CD4-positive, alpha-beta T cell (primary cell): Measurements from ENCODE around the gene HSD17B1. TPM values are rescaled to one million over a fixed set of nuclear protein-coding genes. Genes with fewer than 3 reads are reported as not detected.
A peak's percentile ranks its signal among the peaks of the same experiment; 100 is the strongest.

Source experiments
- ATAC-seq: fragments of 200-7000 bp; cut with Tn5 transposase; one replicate; pipeline ENCODE4 v1.10.0; 2022; ENCODE audit warnings: mild to moderate bottlenecking; ENCODE audit not compliant: poor library complexity
- CTCF ChIA-PET: fragments of 350-600 bp; sonication (Branson Sonifier 250); formaldehyde crosslinking; loops from one replicate; lab custom pipeline; 2021; ENCODE audit warnings: antibody characterized with exemption, inconsistent platforms; lab: Charles Lee
- POLR2A ChIA-PET: fragments of 350-600 bp; sonication (Branson Sonifier 250); formaldehyde crosslinking; loops from one replicate; lab custom pipeline; 2021; ENCODE audit warnings: antibody characterized with exemption, inconsistent platforms; lab: Charles Lee
- DNase-seq, 14 experiments: peaks; one replicate each; pipeline ENCODE4 v3.0.0-alpha.2; 2013 to 2020; ENCODE audit warnings: mixed read lengths in 2 of 14
- H3K27ac ChIP-seq, 2 donors: one replicate each; pipeline versions ENCODE4 v1.5.1 to v1.7.0; 2013; ENCODE audit warnings: low read length in 2 of 2, low read depth in 1 of 2, mild to moderate bottlenecking in 1 of 2
- H3K27me3 ChIP-seq, 2 experiments: 1 replicate in 1 of 2; 2 replicates in 1 of 2; pipeline versions ENCODE4 v1.6.1 to v1.7.0; 2013; ENCODE audit warnings: low read length in 2 of 2, control low read depth in 1 of 2, mild to moderate bottlenecking in 1 of 2, moderate library complexity in 1 of 2; ENCODE audit not compliant: insufficient read depth in 2 of 2, control insufficient read depth in 1 of 2
- H3K36me3 ChIP-seq: one replicate; pipeline ENCODE4 v1.6.1; 2013; ENCODE audit warnings: low read length, control low read depth; ENCODE audit not compliant: insufficient read depth
- H3K4me1 ChIP-seq: one replicate; pipeline ENCODE4 v1.6.1; 2013; ENCODE audit warnings: low read length, control low read depth; ENCODE audit not compliant: insufficient read depth
- H3K4me3 ChIP-seq: one replicate; pipeline ENCODE4 v1.5.1; 2013; ENCODE audit warnings: mild to moderate bottlenecking, low read length, moderate library complexity
- H3K9me3 ChIP-seq, 2 experiments: 1 replicate in 1 of 2; 2 replicates in 1 of 2; pipeline versions ENCODE4 v1.6.1 to v1.7.0; 2013; ENCODE audit warnings: low read length in 2 of 2, mild to moderate bottlenecking in 2 of 2, control low read depth in 1 of 2, moderate library complexity in 1 of 2; ENCODE audit not compliant: control insufficient read depth in 1 of 2, insufficient read depth in 1 of 2
- H3K27ac Mint-ChIP-seq: one replicate; pipeline ENCODE4 v1.8.0; 2020; ENCODE audit warnings: mixed read lengths
- H3K27me3 Mint-ChIP-seq: one replicate; pipeline ENCODE4 v1.8.0; 2021; ENCODE audit warnings: mixed read lengths
- H3K36me3 Mint-ChIP-seq: one replicate; pipeline ENCODE4 v1.8.0; 2021; ENCODE audit warnings: low read depth, mixed read lengths
- H3K4me1 Mint-ChIP-seq: one replicate; pipeline ENCODE4 v1.8.0; 2021; ENCODE audit warnings: low read depth, mixed read lengths
- H3K4me3 Mint-ChIP-seq: one replicate; pipeline ENCODE4 v1.8.0; 2020; ENCODE audit warnings: mild to moderate bottlenecking, mixed read lengths
- H3K9me3 Mint-ChIP-seq: one replicate; pipeline ENCODE4 v1.8.0; 2020; ENCODE audit warnings: mixed read lengths
- intact Hi-C, 2 experiments: fragments of 100-400 bp; cut with DNase I in 1 of 2; cut with micrococcal nuclease in 1 of 2; formaldehyde crosslinking; loops; one replicate each; pipeline versions ENCODE4 v1.15.1 to v1.9.0; 2023 to 2025; cut with DNase I, micrococcal nuclease
- total RNA-seq, 174 experiments: library from RNA in 2 of 174; stranded (reverse) in 2 of 174; gene quantifications; one replicate each; pipeline ENCODE4 v1.2.3 and lab custom pipeline; 2021 to 2026
- TF ChIP-seq, protein P1 (sequence below): fragments of 200-600 bp; IDR thresholded peaks from one replicate; pipeline ENCODE4 v1.8.0; 2022; ENCODE audit warnings: antibody characterized with exemption, mild to moderate bottlenecking

The HSD17B1 gene
- total RNA-seq, 2 experiments from 2014 or later = 0.80 to 0.81 TPM

DNA sequence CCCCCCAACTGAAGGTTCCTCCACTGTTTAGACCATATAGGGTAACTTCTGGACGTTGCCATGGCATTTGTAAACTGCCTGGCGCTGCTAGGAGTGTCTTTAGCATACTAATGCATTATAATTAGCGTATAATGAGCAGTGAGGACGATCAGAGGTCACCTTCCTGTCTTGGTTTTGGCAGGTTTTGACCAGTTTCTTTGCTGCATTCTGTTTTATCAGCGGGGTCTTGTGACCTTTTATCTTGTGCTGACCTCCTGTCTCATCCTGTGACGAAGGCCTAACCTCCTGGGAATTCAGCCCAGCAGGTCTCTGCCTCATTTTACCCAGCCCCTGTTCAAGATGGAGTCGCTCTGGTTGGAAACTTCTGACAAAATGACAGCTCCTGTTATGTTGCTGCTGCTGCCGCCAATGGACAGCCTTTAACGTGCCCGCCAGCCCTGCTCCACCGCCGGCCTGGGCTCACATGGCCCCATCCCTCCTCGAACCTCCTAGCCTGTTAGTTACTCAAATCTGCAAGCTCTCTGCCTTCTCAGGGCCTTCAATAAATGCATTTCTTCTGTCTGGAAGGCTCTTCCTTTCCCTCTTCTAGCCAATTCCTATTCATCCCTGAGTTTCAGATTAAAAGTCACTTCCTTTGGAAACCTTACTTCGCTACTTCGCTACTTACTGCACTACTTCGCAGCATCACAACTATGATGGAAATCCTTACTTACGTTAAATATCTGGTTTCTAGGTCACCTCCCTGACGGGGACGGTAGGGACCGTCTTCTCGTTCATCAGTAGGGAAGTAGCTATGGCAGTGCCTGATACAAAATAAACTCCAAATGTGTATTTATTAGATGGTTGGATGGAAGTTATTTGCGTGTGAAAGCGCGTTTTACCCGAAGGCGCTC lies 17.3 kb upstream of the HSD17B1 start:
- Histone ChIP-seq H3K4me3 (peak overlapping the region; percentile 64), H3K9me3 (no peaks in the 10 kb centered on the region), H3K27ac (peak overlapping the region in 1 of 2 donors; percentile 10), H3K27me3 (no peaks in the 10 kb centered on the region), H3K36me3 (no peaks in the 10 kb centered on the region), H3K4me1 (peaks cover 45% of the 10 kb centered on the region)
- Mint-ChIP-seq H3K4me3 (peak overlapping the region; percentile 88), H3K27ac (peak overlapping the region; percentile 31), H3K4me1 (peaks cover 48% of the 10 kb centered on the region), H3K9me3 (no peaks in the 10 kb centered on the region), H3K36me3 (peaks cover 5% of the 10 kb centered on the region), H3K27me3 (no peaks in the 10 kb centered on the region)
- TF ChIP-seq, protein P1, sequence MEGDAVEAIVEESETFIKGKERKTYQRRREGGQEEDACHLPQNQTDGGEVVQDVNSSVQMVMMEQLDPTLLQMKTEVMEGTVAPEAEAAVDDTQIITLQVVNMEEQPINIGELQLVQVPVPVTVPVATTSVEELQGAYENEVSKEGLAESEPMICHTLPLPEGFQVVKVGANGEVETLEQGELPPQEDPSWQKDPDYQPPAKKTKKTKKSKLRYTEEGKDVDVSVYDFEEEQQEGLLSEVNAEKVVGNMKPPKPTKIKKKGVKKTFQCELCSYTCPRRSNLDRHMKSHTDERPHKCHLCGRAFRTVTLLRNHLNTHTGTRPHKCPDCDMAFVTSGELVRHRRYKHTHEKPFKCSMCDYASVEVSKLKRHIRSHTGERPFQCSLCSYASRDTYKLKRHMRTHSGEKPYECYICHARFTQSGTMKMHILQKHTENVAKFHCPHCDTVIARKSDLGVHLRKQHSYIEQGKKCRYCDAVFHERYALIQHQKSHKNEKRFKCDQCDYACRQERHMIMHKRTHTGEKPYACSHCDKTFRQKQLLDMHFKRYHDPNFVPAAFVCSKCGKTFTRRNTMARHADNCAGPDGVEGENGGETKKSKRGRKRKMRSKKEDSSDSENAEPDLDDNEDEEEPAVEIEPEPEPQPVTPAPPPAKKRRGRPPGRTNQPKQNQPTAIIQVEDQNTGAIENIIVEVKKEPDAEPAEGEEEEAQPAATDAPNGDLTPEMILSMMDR = no peak
- DNase-seq (no peak), ATAC-seq (peak; percentile 12)
- CTCF ChIA-PET = interaction anchor here (1.7 to 2.1 kb wide), 2 partner anchors 8 to 43 kb away, joined by 8 to 13 read pairs; no protein-coding TSS in a partner anchor
- POLR2A ChIA-PET = interaction anchor here (0.7 to 4.9 kb wide), 15 partner anchors 8 to 833 kb away, joined by 3 to 20 read pairs (median 4); partner anchors contain the start of genes CNP, DHX58, MLX and PSMC3IP
- intact Hi-C loops = loop anchor here in 1 of 2 experiments (2.0 kb wide), 1 partner anchor 27 kb away; the partner anchor contains the start of gene COASY

DNA sequence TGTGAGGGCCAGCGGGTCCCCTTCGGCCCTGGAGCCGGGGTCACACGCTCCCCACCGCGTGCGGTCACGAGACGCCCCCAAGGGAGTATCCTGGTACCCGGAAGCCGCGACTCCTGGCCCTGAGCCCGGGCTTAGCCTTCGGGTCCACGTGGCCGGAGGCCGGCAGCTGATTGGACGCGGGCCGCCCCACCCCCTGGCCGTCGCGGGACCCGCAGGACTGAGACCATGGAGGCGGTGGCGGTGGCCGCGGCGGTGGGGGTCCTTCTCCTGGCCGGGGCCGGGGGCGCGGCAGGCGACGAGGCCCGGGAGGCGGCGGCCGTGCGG lies 16.7 kb upstream of the HSD17B1 start, which contains the start of gene NAGLU:
NAGLU (plus strand) TSS at position 194 of the 324 bp plus-strand sequence; CDS start at position 226, 32 bp downstream.
- ChIA-PET CTCF (interaction anchor here (1.7 to 2.1 kb wide), 2 partner anchors 8 to 42 kb away, joined by 8 to 13 read pairs; no protein-coding TSS in a partner anchor), POLR2A (interaction anchor here (0.6 to 4.9 kb wide), 18 partner anchors 9 to 832 kb away, joined by 3 to 20 read pairs (median 4); partner anchors contain the start of genes CAVIN1, CNP, DHX58 and MLX)
- Mint-ChIP-seq H3K27me3 (no peaks in the 10 kb centered on the region), H3K36me3 (peaks cover 5% of the 10 kb centered on the region), H3K4me3 (peak within 1 kb of the TSS; percentile 91), H3K9me3 (no peaks in the 10 kb centered on the region), H3K27ac (peak within 1 kb of the TSS; percentile 71), H3K4me1 (peaks cover 48% of the 10 kb centered on the region)
- peak within 1 kb of the TSS in 1 of 2 donors; percentile 10 for H3K27ac ChIP-seq
- intact Hi-C loops = loop anchor here in 1 of 2 experiments (2.0 kb wide), 1 partner anchor 27 kb away; the partner anchor contains the start of gene COASY
- H3K27me3 ChIP-seq = no peaks in the 10 kb centered on the region
- peaks cover 45% of the 10 kb centered on the region for H3K4me1 ChIP-seq
- peak; percentile 48 to 86 (median 73) for DNase-seq
- peak within 1 kb of the TSS; percentile 64 for H3K4me3 ChIP-seq
- TF ChIP-seq, protein P1 = no peak
- no peaks in the 10 kb centered on the region for H3K36me3 ChIP-seq
- ATAC-seq = peak; percentile 68
- no peaks in the 10 kb centered on the region for H3K9me3 ChIP-seq

DNA sequence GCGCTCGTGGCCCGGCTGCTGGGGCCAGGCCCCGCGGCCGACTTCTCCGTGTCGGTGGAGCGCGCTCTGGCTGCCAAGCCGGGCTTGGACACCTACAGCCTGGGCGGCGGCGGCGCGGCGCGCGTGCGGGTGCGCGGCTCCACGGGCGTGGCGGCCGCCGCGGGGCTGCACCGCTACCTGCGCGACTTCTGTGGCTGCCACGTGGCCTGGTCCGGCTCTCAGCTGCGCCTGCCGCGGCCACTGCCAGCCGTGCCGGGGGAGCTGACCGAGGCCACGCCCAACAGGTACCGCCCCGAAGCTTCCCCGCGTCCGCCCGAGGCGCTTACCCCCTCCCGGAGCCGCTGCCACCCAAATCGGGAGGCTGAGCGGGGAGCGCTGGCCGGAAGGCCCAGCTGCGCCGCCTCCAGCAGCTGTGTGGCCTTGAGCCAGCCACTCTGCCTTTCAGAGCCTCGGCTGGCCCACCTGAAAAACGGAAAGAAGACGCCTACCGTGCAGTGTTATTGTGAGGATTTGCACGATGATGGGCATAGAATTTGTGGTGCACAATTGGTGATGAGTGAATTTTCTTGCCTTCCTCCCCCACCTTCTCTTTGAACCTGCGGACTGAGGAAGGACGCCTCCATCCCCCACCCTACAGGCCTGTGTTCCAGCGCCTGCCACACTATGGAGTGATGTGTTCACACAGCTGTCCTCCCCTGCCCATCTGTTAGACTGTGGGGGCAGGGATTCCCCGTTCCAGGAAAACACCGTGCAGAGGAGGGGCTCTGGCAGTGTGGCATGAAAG lies 16.2 kb upstream of the HSD17B1 start:
- ChIA-PET POLR2A (interaction anchor here (0.6 to 4.9 kb wide), 18 partner anchors 9 to 831 kb away, joined by 3 to 20 read pairs (median 4); partner anchors contain the start of genes CAVIN1, CNP, DHX58 and MLX), CTCF (interaction anchor here (1.4 to 2.1 kb wide), 3 partner anchors 9 to 42 kb away, joined by 3 to 13 read pairs (median 8); no protein-coding TSS in a partner anchor)
- no peaks in the 10 kb centered on the region for H3K27me3 ChIP-seq
- H3K4me3 ChIP-seq = peak overlapping the region; percentile 64
- H3K9me3 Mint-ChIP-seq = no peaks in the 10 kb centered on the region
- ATAC-seq = peak; percentile 44
- no peaks in the 10 kb centered on the region for H3K9me3 ChIP-seq
- no peaks in the 10 kb centered on the region for H3K36me3 ChIP-seq
- DNase-seq = peak in 13 of 14 experiments; percentile 36 to 83 (median 64)
- peak overlapping the region; percentile 71 for H3K27ac Mint-ChIP-seq
- H3K27me3 Mint-ChIP-seq = no peaks in the 10 kb centered on the region
- H3K4me3 Mint-ChIP-seq = peak overlapping the region; percentile 91
- intact Hi-C loops = loop anchor here in 1 of 2 experiments (2.0 kb wide), 1 partner anchor 26 kb away; the partner anchor contains the start of gene COASY
- TF ChIP-seq, protein P1 = no peak
- peaks cover 45% of the 10 kb centered on the region for H3K4me1 ChIP-seq
- no peak overlapping the region for H3K27ac ChIP-seq
- peaks cover 5% of the 10 kb centered on the region for H3K36me3 Mint-ChIP-seq
- H3K4me1 Mint-ChIP-seq = peaks cover 48% of the 10 kb centered on the region
